B cell (primary cell): Measurements from ENCODE around the gene DIPK1B.

Experiments
- CTCF ChIP-seq: fragments of 200-600 bp; IDR thresholded peaks from one replicate; pipeline ENCODE4 v1.8.0; 2022; ENCODE audit warnings: antibody characterized with exemption, mild to moderate bottlenecking
- EZH2 ChIP-seq: IDR thresholded peaks from 2 replicates; pipeline ENCODE4 v1.6.1; 2012; ENCODE audit warnings: borderline replicate concordance, low read depth, mild to moderate bottlenecking, moderate library complexity, low read length; ENCODE audit not compliant: insufficient read depth, poor library complexity, severe bottlenecking

GRCh38 chr9:136683173-136683745 lies 29.1 kb upstream of the DIPK1B start:
- TF ChIP-seq CTCF (no peak), EZH2 (no peak)
